Measurements from ENCODE around the gene CYB561D2.

- TF ChIP-seq CTCF (IDR thresholded peaks at IDR 0.05 in 4 of 5, conservative IDR thresholded peaks at IDR 0.05 in 1 of 5) (no peak), POLR2A (IDR thresholded peaks at IDR 0.05) (peak; percentile 61 to 74)
Measured at GRCh38 chr3:50340448-50341329, 10.0 kb upstream of the CYB561D2 start, which contains the start of gene RASSF1.

Data from gastrocnemius medialis (tissue), 4 donors.